ENCODE data around the gene SULT1A2.
"Not testable (repeated sequence)": the region's sequence is repeated elsewhere in the genome, so short reads cannot be mapped to it uniquely, and the experiment has no call there.

SULT1A2 gene

GRCh38 chr16:28567292-28567691 lies 29.6 kb downstream of the SULT1A2 start:
- no peak for DNase-seq
- no peak overlapping the region for H3K27ac ChIP-seq (ENCODE audit: low read length)
- no peaks in the 10 kb centered on the region for H3K4me1 ChIP-seq (ENCODE audit: low read length)
- H3K9me2 ChIP-seq (replicated peaks; ENCODE audit: insufficient read depth, low read length): no peaks in the 10 kb centered on the region
- H3K36me3 ChIP-seq (replicated peaks; ENCODE audit: insufficient read depth, low read length): no peaks in the 10 kb centered on the region
- H3F3A ChIP-seq (ENCODE audit: insufficient read depth, low read length): no peaks in the 10 kb centered on the region
- no peaks in the 10 kb centered on the region for H4K20me1 ChIP-seq (ENCODE audit: insufficient read depth, low read length)
- H3K4me2 ChIP-seq (ENCODE audit: low read depth, low read length): no peak overlapping the region
- H2AFZ ChIP-seq (ENCODE audit: low read length): no peak overlapping the region
- peaks cover 11% of the 10 kb centered on the region for H3K79me2 ChIP-seq (ENCODE audit: low read length)
- no peaks in the 10 kb centered on the region for H3K27me3 ChIP-seq (replicated peaks; ENCODE audit: insufficient read depth, low read length)
- no peak overlapping the region for H3K4me3 ChIP-seq (ENCODE audit: low read length)
- H3K9ac ChIP-seq (ENCODE audit: low read length): no peak overlapping the region
- H3K9me3 ChIP-seq (replicated peaks; ENCODE audit: insufficient read depth, low read length): no peaks in the 10 kb centered on the region
- TF ChIP-seq EZH2 (optimal IDR thresholded peaks at IDR 0.05; ENCODE audit: low read depth, low read length) (no peak), EZH2phosphoT487 (IDR thresholded peaks at IDR 0.05; ENCODE audit: low read length) (no peak), CTCF (IDR thresholded peaks at IDR 0.05; ENCODE audit: low read length) (no peak)

- H3K79me2 ChIP-seq (ENCODE audit: low read length): peaks cover 11% of the 10 kb centered on the region
- not testable (repeated sequence) for H3K4me2 ChIP-seq (ENCODE audit: low read depth, low read length); DNase-seq
Observed at GRCh38 chr16:28566233-28566925, 30.5 kb downstream of the SULT1A2 start.

GRCh38 chr16:28563218-28563617 lies 33.6 kb downstream of the SULT1A2 start:
- TF ChIP-seq EZH2phosphoT487 (IDR thresholded peaks at IDR 0.05; ENCODE audit: low read length) (no peak), EZH2 (optimal IDR thresholded peaks at IDR 0.05; ENCODE audit: low read depth, low read length) (no peak), CTCF (IDR thresholded peaks at IDR 0.05; ENCODE audit: low read length) (no peak)
- Histone ChIP-seq H3K79me2 (ENCODE audit: low read length) (peaks cover 11% of the 10 kb centered on the region), H3K9me3 (replicated peaks; ENCODE audit: insufficient read depth, low read length) (no peaks in the 10 kb centered on the region)

More at GRCh38 chr16:28566233-28566925, 30.5 kb downstream of the SULT1A2 start:
- not testable (repeated sequence) for H3K27ac ChIP-seq (ENCODE audit: low read length); H3K36me3 ChIP-seq (replicated peaks; ENCODE audit: insufficient read depth, low read length); H3K9me2 ChIP-seq (replicated peaks; ENCODE audit: insufficient read depth, low read length); H3K9me3 ChIP-seq (replicated peaks; ENCODE audit: insufficient read depth, low read length); H3K27me3 ChIP-seq (replicated peaks; ENCODE audit: insufficient read depth, low read length); H3F3A ChIP-seq (ENCODE audit: insufficient read depth, low read length); H4K20me1 ChIP-seq (ENCODE audit: insufficient read depth, low read length); H2AFZ ChIP-seq (ENCODE audit: low read length); H3K4me1 ChIP-seq (ENCODE audit: low read length); H3K9ac ChIP-seq (ENCODE audit: low read length); H3K4me3 ChIP-seq (ENCODE audit: low read length)

GRCh38 chr16:28562199-28562598 lies 34.7 kb downstream of the SULT1A2 start:
- Histone ChIP-seq H3K9ac (ENCODE audit: low read length) (no peak overlapping the region), H3K27me3 (replicated peaks; ENCODE audit: insufficient read depth, low read length) (no peaks in the 10 kb centered on the region), H4K20me1 (ENCODE audit: insufficient read depth, low read length) (no peaks in the 10 kb centered on the region), H3K4me3 (ENCODE audit: low read length) (no peak overlapping the region), H2AFZ (ENCODE audit: low read length) (no peak overlapping the region), H3K36me3 (replicated peaks; ENCODE audit: insufficient read depth, low read length) (no peaks in the 10 kb centered on the region), H3K4me2 (ENCODE audit: low read depth, low read length) (no peak overlapping the region), H3K9me2 (replicated peaks; ENCODE audit: insufficient read depth, low read length) (no peaks in the 10 kb centered on the region), H3F3A (ENCODE audit: insufficient read depth, low read length) (no peaks in the 10 kb centered on the region), H3K9me3 (replicated peaks; ENCODE audit: insufficient read depth, low read length) (no peaks in the 10 kb centered on the region), H3K79me2 (ENCODE audit: low read length) (peaks cover 8% of the 10 kb centered on the region), H3K27ac (ENCODE audit: low read length) (no peak overlapping the region), H3K4me1 (ENCODE audit: low read length) (no peaks in the 10 kb centered on the region)
- DNase-seq: no peak
- TF ChIP-seq CTCF (IDR thresholded peaks at IDR 0.05; ENCODE audit: low read length): no peak
- TF ChIP-seq EZH2phosphoT487 (IDR thresholded peaks at IDR 0.05; ENCODE audit: low read length): no peak
- no peak for TF ChIP-seq EZH2 (optimal IDR thresholded peaks at IDR 0.05; ENCODE audit: low read depth, low read length)

More at GRCh38 chr16:28563218-28563617, 33.6 kb downstream of the SULT1A2 start:
- H3K4me2 ChIP-seq (ENCODE audit: low read depth, low read length): no peak overlapping the region
- no peaks in the 10 kb centered on the region for H3K27me3 ChIP-seq (replicated peaks; ENCODE audit: insufficient read depth, low read length)
- no peaks in the 10 kb centered on the region for H3K4me1 ChIP-seq (ENCODE audit: low read length)
- no peak for DNase-seq
- H3K27ac ChIP-seq (ENCODE audit: low read length): no peak overlapping the region
- H3K4me3 ChIP-seq (ENCODE audit: low read length): no peak overlapping the region
- no peaks in the 10 kb centered on the region for H3K36me3 ChIP-seq (replicated peaks; ENCODE audit: insufficient read depth, low read length)
- H3K9me2 ChIP-seq (replicated peaks; ENCODE audit: insufficient read depth, low read length): no peaks in the 10 kb centered on the region
- H3F3A ChIP-seq (ENCODE audit: insufficient read depth, low read length): no peaks in the 10 kb centered on the region
- H4K20me1 ChIP-seq (ENCODE audit: insufficient read depth, low read length): no peaks in the 10 kb centered on the region
- no peak overlapping the region for H3K9ac ChIP-seq (ENCODE audit: low read length)
- no peak overlapping the region for H2AFZ ChIP-seq (ENCODE audit: low read length)
